Measurements from ENCODE around the gene TUBB1.

DNA sequence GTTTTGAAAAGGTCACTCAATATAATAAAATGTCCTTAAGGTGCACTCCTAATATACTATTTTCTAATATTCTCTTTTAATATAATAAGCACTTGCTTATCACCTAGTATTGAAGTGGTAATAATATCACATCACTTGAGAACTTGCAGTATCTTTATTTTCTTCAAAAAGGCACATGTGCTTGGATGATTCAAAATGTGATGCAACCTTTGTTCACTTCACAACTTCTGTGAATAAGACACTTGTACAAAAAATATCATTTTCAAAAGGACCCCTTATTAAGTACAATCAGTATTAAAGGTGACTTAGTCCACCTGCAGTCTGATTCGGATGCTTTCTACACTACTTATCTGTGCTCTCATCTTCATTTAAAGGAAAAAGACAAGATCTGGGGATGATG lies 20.0 kb downstream of the TUBB1 start:
- TF ChIP-seq, protein P1, sequence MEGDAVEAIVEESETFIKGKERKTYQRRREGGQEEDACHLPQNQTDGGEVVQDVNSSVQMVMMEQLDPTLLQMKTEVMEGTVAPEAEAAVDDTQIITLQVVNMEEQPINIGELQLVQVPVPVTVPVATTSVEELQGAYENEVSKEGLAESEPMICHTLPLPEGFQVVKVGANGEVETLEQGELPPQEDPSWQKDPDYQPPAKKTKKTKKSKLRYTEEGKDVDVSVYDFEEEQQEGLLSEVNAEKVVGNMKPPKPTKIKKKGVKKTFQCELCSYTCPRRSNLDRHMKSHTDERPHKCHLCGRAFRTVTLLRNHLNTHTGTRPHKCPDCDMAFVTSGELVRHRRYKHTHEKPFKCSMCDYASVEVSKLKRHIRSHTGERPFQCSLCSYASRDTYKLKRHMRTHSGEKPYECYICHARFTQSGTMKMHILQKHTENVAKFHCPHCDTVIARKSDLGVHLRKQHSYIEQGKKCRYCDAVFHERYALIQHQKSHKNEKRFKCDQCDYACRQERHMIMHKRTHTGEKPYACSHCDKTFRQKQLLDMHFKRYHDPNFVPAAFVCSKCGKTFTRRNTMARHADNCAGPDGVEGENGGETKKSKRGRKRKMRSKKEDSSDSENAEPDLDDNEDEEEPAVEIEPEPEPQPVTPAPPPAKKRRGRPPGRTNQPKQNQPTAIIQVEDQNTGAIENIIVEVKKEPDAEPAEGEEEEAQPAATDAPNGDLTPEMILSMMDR (IDR thresholded peaks at IDR 0.05; ENCODE audit: insufficient read depth, low read depth, low read length) = no peak
- no peak for TF ChIP-seq EZH2 (IDR thresholded peaks at IDR 0.05; ENCODE audit: insufficient read depth, low read length)

All from astrocyte (in vitro differentiated cells and primary cell).